GF-D8 (cell line): ENCODE measurements around the gene MRPL24.

Experiments
- DNase-seq: peaks from one replicate; lab custom pipeline; 2025; lab: John Stamatoyannopoulos, UW

Gene MRPL24

GRCh38 chr1:156743367-156744302, 2.7 kb upstream of the MRPL24 start:
- no peak for DNase-seq

- DNase-seq = no peak
Observed at GRCh38 chr1:156742801-156743200, 1.9 kb upstream of the MRPL24 start.

GRCh38 chr1:156742017-156742416, 1.1 kb upstream of the MRPL24 start:
- DNase-seq = no peak

- peak; percentile 12 for DNase-seq
Observed at GRCh38 chr1:156741481-156741983, 644 bp upstream of the MRPL24 start.

- DNase-seq = no peak
Observed at GRCh38 chr1:156740237-156740740, 599 bp downstream of the MRPL24 start.

GRCh38 chr1:156738916-156739315, 2.0 kb downstream of the MRPL24 start:
- no peak for DNase-seq

- no peak for DNase-seq
Observed at GRCh38 chr1:156738407-156738806, 2.5 kb downstream of the MRPL24 start.

GRCh38 chr1:156733989-156734584, 6.8 kb downstream of the MRPL24 start:
- DNase-seq = no peak

- peak; percentile 95 for DNase-seq
Observed at GRCh38 chr1:156728599-156729462, 12.1 kb downstream of the MRPL24 start, which contains the start of gene ISG20L2. Gene ISG20L2 (minus strand): TSS chr1:156728766. CDS start chr1:156727652, 1,114 bp downstream.

GRCh38 chr1:156727926-156728598, 12.8 kb downstream of the MRPL24 start, which contains the start of gene METTL25B:
Gene METTL25B (plus strand): TSS chr1:156728469. CDS start chr1:156729105, 636 bp downstream.
- no peak for DNase-seq

- DNase-seq = no peak
Observed at GRCh38 chr1:156727492-156727891, 13.4 kb downstream of the MRPL24 start.

- DNase-seq = peak; percentile 60
Observed at GRCh38 chr1:156726549-156727226, 14.2 kb downstream of the MRPL24 start.

- peak; percentile 77 for DNase-seq
Observed at GRCh38 chr1:156725683-156726280, 15.1 kb downstream of the MRPL24 start.

- no peak for DNase-seq
Observed at GRCh38 chr1:156721535-156721934, 19.4 kb downstream of the MRPL24 start.

- DNase-seq = no peak
Observed at GRCh38 chr1:156721131-156721530, 19.8 kb downstream of the MRPL24 start.

GRCh38 chr1:156717351-156717750, 23.5 kb downstream of the MRPL24 start:
- DNase-seq = no peak

- DNase-seq = no peak
Observed at GRCh38 chr1:156714830-156715229, 26.1 kb downstream of the MRPL24 start.

GRCh38 chr1:156712626-156713025, 28.3 kb downstream of the MRPL24 start:
- no peak for DNase-seq

GRCh38 chr1:156711011-156711817, 29.7 kb downstream of the MRPL24 start:
- no peak for DNase-seq
